NCI-H82 treated with DMSO at 0.1 percent for 48 hours (cell line): ENCODE measurements around the gene LINC00237.

Experiments
- DNase-seq: peaks from one replicate; lab custom pipeline; 2025; ENCODE audit not compliant: unreplicated experiment; lab: John Stamatoyannopoulos, UW

LINC00237 gene

GRCh38 chr20:21125849-21126580, 19.9 kb upstream of the LINC00237 start, which contains the start of gene KIZ:
TSS of gene KIZ (plus strand) at chr20:21126082. CDS start at chr20:21126116, 34 bp downstream.
- DNase-seq = peak; percentile 85

- peak; percentile 16 for DNase-seq
Observed at GRCh38 chr20:21125072-21125848, 19.1 kb upstream of the LINC00237 start.

- DNase-seq = no peak
Observed at GRCh38 chr20:21124190-21124589, 18.0 kb upstream of the LINC00237 start.

GRCh38 chr20:21118782-21119181, 12.6 kb upstream of the LINC00237 start:
- no peak for DNase-seq

GRCh38 chr20:21118138-21118537, 12.0 kb upstream of the LINC00237 start:
- no peak for DNase-seq

GRCh38 chr20:21117521-21117920, 11.4 kb upstream of the LINC00237 start:
- no peak for DNase-seq

- no peak for DNase-seq
Observed at GRCh38 chr20:21114584-21114983, 8.4 kb upstream of the LINC00237 start.

- DNase-seq = no peak
Observed at GRCh38 chr20:21113697-21114096, 7.5 kb upstream of the LINC00237 start.

GRCh38 chr20:21111416-21111815, 5.3 kb upstream of the LINC00237 start:
- no peak for DNase-seq

GRCh38 chr20:21110811-21111210, 4.7 kb upstream of the LINC00237 start:
- no peak for DNase-seq

- no peak for DNase-seq
Observed at GRCh38 chr20:21109144-21109543, 3.0 kb upstream of the LINC00237 start.

GRCh38 chr20:21105429-21106170, 558 bp downstream of the LINC00237 start:
- DNase-seq = no peak

GRCh38 chr20:21104921-21105320, 1.2 kb downstream of the LINC00237 start:
- DNase-seq = no peak

GRCh38 chr20:21104466-21104761, 1.7 kb downstream of the LINC00237 start:
- DNase-seq = no peak

- no peak for DNase-seq
Observed at GRCh38 chr20:21103582-21104465, 2.3 kb downstream of the LINC00237 start.

GRCh38 chr20:21102603-21103311, 3.4 kb downstream of the LINC00237 start:
- DNase-seq = no peak

GRCh38 chr20:21101932-21102575, 4.1 kb downstream of the LINC00237 start:
- no peak for DNase-seq

- no peak for DNase-seq
Observed at GRCh38 chr20:21101453-21101931, 4.7 kb downstream of the LINC00237 start.
